ENCODE data around the gene NXN.
"Not testable (repeated sequence)": the region's sequence is repeated elsewhere in the genome, so short reads cannot be mapped to it uniquely, and the experiment has no call there.

NXN gene

GRCh38 chr17:797236-797840, 182.2 kb downstream of the NXN start:
- TF ChIP-seq CTCF (IDR thresholded peaks at IDR 0.05; ENCODE audit: low read depth, low read length): no peak

DNA sequence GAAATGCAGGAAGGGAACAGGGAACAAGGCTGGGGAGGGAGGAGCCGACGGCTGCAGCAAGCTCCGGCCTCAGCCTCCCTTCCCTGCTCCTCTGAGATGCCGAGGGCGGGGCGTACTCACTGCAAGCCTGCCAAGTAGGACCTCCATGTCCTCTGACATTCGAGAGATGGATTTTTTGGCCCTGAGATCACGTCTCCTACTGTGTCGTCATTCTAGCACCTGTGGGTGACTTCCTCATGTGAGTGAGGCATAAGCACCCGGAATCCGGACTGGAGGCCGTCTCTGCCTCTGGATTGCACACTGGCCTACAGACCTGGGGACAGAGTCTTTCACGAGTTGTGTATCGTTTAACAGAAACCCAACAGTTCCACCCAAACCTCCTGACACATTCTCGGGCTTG, 183.0 kb downstream of the NXN start:
- no peak for TF ChIP-seq CTCF (IDR thresholded peaks at IDR 0.05; ENCODE audit: low read depth, low read length)
- H3K4me3 ChIP-seq (ENCODE audit: low read depth, low read length): no peak overlapping the region

More at GRCh38 chr17:797236-797840, 182.2 kb downstream of the NXN start:
- no peak overlapping the region for H3K4me3 ChIP-seq (ENCODE audit: low read depth, low read length)

GRCh38 chr17:795721-796120, 183.9 kb downstream of the NXN start:
- H3K4me3 ChIP-seq (ENCODE audit: low read depth, low read length): no peak overlapping the region
- TF ChIP-seq CTCF (IDR thresholded peaks at IDR 0.05; ENCODE audit: low read depth, low read length): no peak

DNA sequence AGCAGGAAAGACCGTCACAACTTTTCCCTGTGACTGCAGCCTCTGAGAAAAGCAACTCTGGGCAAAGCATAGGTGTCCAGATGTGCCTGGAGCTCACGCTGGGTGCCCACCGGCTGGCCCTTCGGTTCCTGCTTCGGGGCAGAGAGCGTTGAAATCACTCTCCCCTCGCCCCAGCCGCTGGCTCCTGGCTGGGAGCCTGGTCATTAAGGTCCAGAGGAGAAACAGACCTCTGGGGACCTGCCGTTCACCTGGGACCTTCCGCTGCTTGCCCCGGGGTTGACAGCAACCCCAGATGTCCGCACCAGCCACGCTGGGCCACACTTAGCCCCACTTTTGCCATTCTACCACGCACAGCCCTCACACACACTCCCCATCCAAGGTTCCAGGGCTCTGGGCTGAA, 184.3 kb downstream of the NXN start:
- no peak for TF ChIP-seq CTCF (IDR thresholded peaks at IDR 0.05; ENCODE audit: low read depth, low read length)
- H3K4me3 ChIP-seq (ENCODE audit: low read depth, low read length): no peak overlapping the region

- TF ChIP-seq CTCF (IDR thresholded peaks at IDR 0.05; ENCODE audit: low read depth, low read length): peak; percentile 54
- H3K4me3 ChIP-seq (ENCODE audit: low read depth, low read length): no peak overlapping the region
These were observed 184.7 kb downstream of the NXN start for GRCh38 chr17:794876-795275.

GRCh38 chr17:792277-792676, 187.3 kb downstream of the NXN start:
- H3K4me3 ChIP-seq (ENCODE audit: low read depth, low read length): no peak overlapping the region
- TF ChIP-seq CTCF (IDR thresholded peaks at IDR 0.05; ENCODE audit: low read depth, low read length): no peak

DNA sequence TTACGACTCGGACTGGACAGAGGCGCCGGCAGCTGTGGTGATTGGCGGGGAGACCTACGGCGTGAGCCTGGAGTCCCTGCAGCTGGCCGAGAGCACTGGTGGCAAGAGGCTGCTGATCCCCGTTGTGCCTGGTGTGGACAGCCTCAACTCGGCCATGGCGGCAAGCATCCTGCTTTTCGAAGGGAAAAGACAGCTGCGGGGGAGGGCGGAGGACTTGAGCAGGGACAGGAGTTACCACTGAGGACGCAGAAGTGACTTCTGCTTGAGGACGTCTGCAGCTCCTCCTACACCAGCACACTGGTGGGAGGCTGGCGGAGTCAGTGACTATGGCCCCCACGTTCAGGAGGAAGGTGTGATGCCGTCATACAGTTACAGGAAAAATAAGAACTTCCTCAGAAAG, 187.7 kb downstream of the NXN start:
- H3K4me3 ChIP-seq (ENCODE audit: low read depth, low read length): no peak overlapping the region
- TF ChIP-seq CTCF (IDR thresholded peaks at IDR 0.05; ENCODE audit: low read depth, low read length): no peak

DNA sequence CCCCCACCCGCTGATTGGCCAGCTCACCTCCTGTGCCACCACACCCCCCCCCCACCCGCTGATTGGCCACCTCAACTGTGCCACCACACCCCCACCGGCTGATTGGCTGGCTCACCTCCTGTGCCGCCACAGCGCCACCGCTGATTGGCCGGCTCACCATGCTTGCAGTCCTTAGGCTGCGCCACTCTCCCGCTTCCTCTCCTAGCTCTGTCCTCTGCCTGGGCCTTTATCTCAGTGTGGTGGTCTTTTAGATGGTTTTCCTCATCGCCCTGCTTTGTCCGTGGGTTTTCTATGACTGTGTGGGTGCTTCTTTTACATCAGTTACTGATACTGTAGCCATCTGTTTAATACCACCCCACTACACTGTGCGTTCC, 188.7 kb downstream of the NXN start:
- H3K4me3 ChIP-seq (ENCODE audit: low read depth, low read length): not testable (repeated sequence)

- not testable (repeated sequence) for H3K4me3 ChIP-seq (ENCODE audit: low read depth, low read length)
These were observed 189.4 kb downstream of the NXN start for GRCh38 chr17:789931-790873.

Data from WI38 (cell line).